Fibroblast of skin of left biceps (primary cell): ENCODE data around the gene GAREM1.
"Not testable (repeated sequence)": the region's sequence is repeated elsewhere in the genome, so short reads cannot be mapped to it uniquely, and the experiment has no call there.

Experiments used
- DNase-seq, 2 experiments: peaks; one replicate each; pipeline ENCODE4 v3.0.0-alpha.2; 2013; ENCODE audit warnings: low read depth in 2 of 2

The GAREM1 gene

GRCh38 chr18:32470714-32471633, at the start of gene GAREM1:
Gene GAREM1, minus strand, starts transcription at chr18:32470882. Its CDS starts 454 bp downstream, at chr18:32470428.
- DNase-seq: peak; percentile 95 to 96

- no peak for DNase-seq
Measured at GRCh38 chr18:32511147-32511546, 40.5 kb upstream of the GAREM1 start.

- no peak for DNase-seq
Measured at GRCh38 chr18:32509111-32509510, 38.4 kb upstream of the GAREM1 start.

- DNase-seq: no peak
Measured at GRCh38 chr18:32507093-32507492, 36.4 kb upstream of the GAREM1 start.

- DNase-seq: no peak
Measured at GRCh38 chr18:32502014-32502413, 31.3 kb upstream of the GAREM1 start.

- not testable (repeated sequence) for DNase-seq
Measured at GRCh38 chr18:32501242-32501641, 30.6 kb upstream of the GAREM1 start.

- no peak for DNase-seq
Measured at GRCh38 chr18:32483002-32483401, 12.3 kb upstream of the GAREM1 start.

GRCh38 chr18:32482117-32482516, 11.4 kb upstream of the GAREM1 start:
- DNase-seq: no peak

- no peak for DNase-seq
Measured at GRCh38 chr18:32480581-32480980, 9.9 kb upstream of the GAREM1 start.

- no peak for DNase-seq
Measured at GRCh38 chr18:32478807-32479206, 8.1 kb upstream of the GAREM1 start.

GRCh38 chr18:32478317-32478716, 7.6 kb upstream of the GAREM1 start:
- no peak for DNase-seq

GRCh38 chr18:32476106-32476505, 5.4 kb upstream of the GAREM1 start:
- no peak for DNase-seq

GRCh38 chr18:32475069-32475468, 4.4 kb upstream of the GAREM1 start:
- DNase-seq: not testable (repeated sequence)

GRCh38 chr18:32473325-32473724, 2.6 kb upstream of the GAREM1 start:
- no peak for DNase-seq

GRCh38 chr18:32472841-32473240, 2.2 kb upstream of the GAREM1 start:
- DNase-seq: no peak

- DNase-seq: no peak
Measured at GRCh38 chr18:32470460-32470713, 295 bp downstream of the GAREM1 start.

- no peak for DNase-seq
Measured at GRCh38 chr18:32469691-32470459, 807 bp downstream of the GAREM1 start.

- no peak for DNase-seq
Measured at GRCh38 chr18:32469190-32469651, 1.5 kb downstream of the GAREM1 start.

- no peak for DNase-seq
Measured at GRCh38 chr18:32468147-32468845, 2.4 kb downstream of the GAREM1 start.

- DNase-seq: no peak
Measured at GRCh38 chr18:32461709-32462272, 8.9 kb downstream of the GAREM1 start.

- no peak for DNase-seq
Measured at GRCh38 chr18:32460171-32460731, 10.4 kb downstream of the GAREM1 start.
